RWPE1 (cell line): Measurements from ENCODE around the gene LRRC26.

Experiments
- CTCF ChIA-PET: fragments of 350-600 bp; sonication (Branson Sonifier 250); formaldehyde crosslinking; extraction: SDS; loops from one replicate; lab custom pipeline; 2021; lab: Yijun Ruan, JAX
- POLR2A ChIA-PET: fragments of 400-600 bp; formaldehyde crosslinking; extraction: SDS; loops from one replicate; lab custom pipeline; 2020; ENCODE audit warnings: antibody characterized with exemption; ENCODE audit not compliant: low non-redundant PET; lab: Yijun Ruan, JAX
- DNase-seq: peaks from one replicate; pipeline ENCODE4 v3.0.0; 2012; ENCODE audit warnings: low spot score
- H3K27ac ChIP-seq: fragments of 450-650 bp; 2 replicates; pipeline ENCODE4 v1.5.1; 2017
- CTCF ChIP-seq: fragments of 450-650 bp; conservative IDR thresholded peaks from 2 replicates; pipeline ENCODE4 v1.5.1; 2017; ENCODE audit warnings: low read depth, mild to moderate bottlenecking

LRRC26 gene

GRCh38 chr9:137158625-137159024 is 11.2 kb downstream of the LRRC26 start:
- TF ChIP-seq CTCF: no peak
- POLR2A ChIA-PET: no interaction called here
- no peak for DNase-seq
- H3K27ac ChIP-seq: no peak overlapping the region
- CTCF ChIA-PET: interaction anchor here (1.3 kb wide), 1 partner anchor 78 kb away, joined by 3 read pairs; no protein-coding TSS in a partner anchor

GRCh38 chr9:137157618-137158415 is 12.0 kb downstream of the LRRC26 start:
- H3K27ac ChIP-seq: peak overlapping the region; percentile 17
- POLR2A ChIA-PET: no interaction called here
- CTCF ChIA-PET: interaction anchor here (0.6 to 1.4 kb wide), 4 partner anchors 31 to 129 kb away, joined by 3 to 5 read pairs (median 4); partner anchors contain the start of genes ANAPC2, RNF224 and SSNA1

GRCh38 chr9:137156567-137157375 is 13.1 kb downstream of the LRRC26 start:
- no peak for TF ChIP-seq CTCF
- POLR2A ChIA-PET: interaction anchor here (0.6 kb wide), 1 partner anchor 100 kb away, joined by 6 read pairs; no protein-coding TSS in a partner anchor

More at GRCh38 chr9:137157618-137158415, 12.0 kb downstream of the LRRC26 start:
- no peak for TF ChIP-seq CTCF
- no peak for DNase-seq

GRCh38 chr9:137152844-137153405 is 16.9 kb downstream of the LRRC26 start:
- no peak for DNase-seq
- ChIA-PET POLR2A (no interaction called here), CTCF (no interaction called here)
- TF ChIP-seq CTCF: no peak
- no peak overlapping the region for H3K27ac ChIP-seq

More at GRCh38 chr9:137156567-137157375, 13.1 kb downstream of the LRRC26 start:
- DNase-seq: peak; percentile 84
- CTCF ChIA-PET: interaction anchor here (0.7 to 1.4 kb wide), 3 partner anchors 70 to 1060 kb away, joined by 3 to 4 read pairs (median 4); partner anchors contain the start of gene RNF224
- peak overlapping the region; percentile 17 for H3K27ac ChIP-seq

- H3K27ac ChIP-seq: peak overlapping the region; percentile 75
- peak; percentile 92 for DNase-seq
- POLR2A ChIA-PET: interaction anchor here (0.7 to 1.5 kb wide), 2 partner anchors 21 to 63 kb away, joined by 3 to 4 read pairs; no protein-coding TSS in a partner anchor
- CTCF ChIA-PET: interaction anchor here (0.6 to 1.0 kb wide), 4 partner anchors 18 to 145 kb away, joined by 3 to 4 read pairs (median 3); partner anchors contain the start of gene ABCA2
- no peak for TF ChIP-seq CTCF
These were observed 19.0 kb downstream of the LRRC26 start for GRCh38 chr9:137150617-137151457.
